ENCODE results near the gene TMEM237.
"Not testable (repeated sequence)": the region's sequence is repeated elsewhere in the genome, so short reads cannot be mapped to it uniquely, and the experiment has no call there.

The TMEM237 gene

DNA sequence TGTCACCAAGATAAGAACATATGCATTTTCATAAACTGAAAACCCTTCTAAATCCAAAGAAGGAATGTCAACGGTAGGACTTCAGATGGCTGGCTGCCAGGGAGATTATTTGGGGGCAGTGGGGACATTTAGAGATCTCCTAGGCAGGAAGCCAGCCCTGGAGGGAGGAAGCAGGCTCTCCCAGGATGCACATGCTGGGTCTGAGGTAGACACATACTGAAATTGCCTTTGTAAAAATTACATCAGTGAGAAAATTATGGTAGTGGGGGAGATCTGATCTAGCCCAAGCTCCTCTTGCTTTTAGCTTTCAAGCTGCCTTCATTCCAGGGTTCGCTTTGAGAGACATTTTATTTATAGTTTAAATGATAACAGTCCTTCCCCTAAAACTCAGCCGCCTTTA, 31.0 kb upstream of the TMEM237 start:
- TF ChIP-seq, protein P1, sequence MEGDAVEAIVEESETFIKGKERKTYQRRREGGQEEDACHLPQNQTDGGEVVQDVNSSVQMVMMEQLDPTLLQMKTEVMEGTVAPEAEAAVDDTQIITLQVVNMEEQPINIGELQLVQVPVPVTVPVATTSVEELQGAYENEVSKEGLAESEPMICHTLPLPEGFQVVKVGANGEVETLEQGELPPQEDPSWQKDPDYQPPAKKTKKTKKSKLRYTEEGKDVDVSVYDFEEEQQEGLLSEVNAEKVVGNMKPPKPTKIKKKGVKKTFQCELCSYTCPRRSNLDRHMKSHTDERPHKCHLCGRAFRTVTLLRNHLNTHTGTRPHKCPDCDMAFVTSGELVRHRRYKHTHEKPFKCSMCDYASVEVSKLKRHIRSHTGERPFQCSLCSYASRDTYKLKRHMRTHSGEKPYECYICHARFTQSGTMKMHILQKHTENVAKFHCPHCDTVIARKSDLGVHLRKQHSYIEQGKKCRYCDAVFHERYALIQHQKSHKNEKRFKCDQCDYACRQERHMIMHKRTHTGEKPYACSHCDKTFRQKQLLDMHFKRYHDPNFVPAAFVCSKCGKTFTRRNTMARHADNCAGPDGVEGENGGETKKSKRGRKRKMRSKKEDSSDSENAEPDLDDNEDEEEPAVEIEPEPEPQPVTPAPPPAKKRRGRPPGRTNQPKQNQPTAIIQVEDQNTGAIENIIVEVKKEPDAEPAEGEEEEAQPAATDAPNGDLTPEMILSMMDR (conservative IDR thresholded peaks at IDR 0.05; ENCODE audit: low read depth) = no peak
- DNase-seq (ENCODE audit: low spot score) = no peak
- no peak overlapping the region for H3K27ac ChIP-seq
- CTCF ChIA-PET = no interaction called here
- POLR2A ChIA-PET (ENCODE audit: low non-redundant PET) = no interaction called here

- DNase-seq (ENCODE audit: low spot score) = no peak
- ChIA-PET CTCF (no interaction called here), POLR2A (ENCODE audit: low non-redundant PET) (no interaction called here)
- TF ChIP-seq, protein P1 (conservative IDR thresholded peaks at IDR 0.05; ENCODE audit: low read depth) = no peak
- H3K27ac ChIP-seq = no peak overlapping the region
Observed at GRCh38 chr2:201673546-201673945, 30.2 kb upstream of the TMEM237 start.

- DNase-seq (ENCODE audit: low spot score); POLR2A ChIA-PET (ENCODE audit: low non-redundant PET); H3K27ac ChIP-seq: not testable (repeated sequence)
- CTCF ChIA-PET = interaction anchor here (0.6 kb wide), 1 partner anchor 439 kb away, joined by 3 read pairs; no protein-coding TSS in a partner anchor
Observed at GRCh38 chr2:201671205-201671604, 27.9 kb upstream of the TMEM237 start.

- ChIA-PET POLR2A (ENCODE audit: low non-redundant PET) (no interaction called here), CTCF (no interaction called here)
- TF ChIP-seq, protein P1 (conservative IDR thresholded peaks at IDR 0.05; ENCODE audit: low read depth) = no peak
- H3K27ac ChIP-seq = no peak overlapping the region
- DNase-seq (ENCODE audit: low spot score) = no peak
Observed at GRCh38 chr2:201669865-201670264, 26.6 kb upstream of the TMEM237 start.

DNA sequence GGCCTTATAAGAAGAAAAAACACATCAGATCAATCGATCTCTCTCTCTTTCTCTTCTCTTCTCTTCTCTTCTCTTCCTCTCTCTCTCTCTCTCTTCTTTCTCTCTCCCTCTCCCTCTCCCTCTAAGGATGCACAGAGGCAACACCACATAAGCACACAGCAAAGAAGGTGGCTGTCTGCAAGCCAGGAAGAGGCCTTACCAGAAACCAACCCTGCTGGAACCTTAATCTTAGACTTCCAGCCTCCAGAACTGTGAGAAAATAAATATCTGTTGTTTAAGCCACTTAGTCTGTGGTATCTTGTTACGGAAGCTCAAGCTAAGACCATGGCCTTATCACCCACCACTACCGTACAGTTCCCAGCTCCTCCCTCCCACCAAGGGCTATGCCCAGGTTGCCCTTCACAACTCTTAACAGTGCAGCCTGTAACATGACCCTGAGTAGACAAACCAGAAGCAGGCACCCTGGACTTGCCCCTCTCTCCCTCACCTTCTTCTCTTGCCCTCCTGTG, 25.2 kb upstream of the TMEM237 start:
- TF ChIP-seq, protein P1 (conservative IDR thresholded peaks at IDR 0.05; ENCODE audit: low read depth) = no peak
- ChIA-PET POLR2A (ENCODE audit: low non-redundant PET) (no interaction called here), CTCF (no interaction called here)
- no peak for DNase-seq (ENCODE audit: low spot score)
- H3K27ac ChIP-seq = no peak overlapping the region

- ChIA-PET CTCF (no interaction called here), POLR2A (ENCODE audit: low non-redundant PET) (no interaction called here)
- H3K27ac ChIP-seq = no peak overlapping the region
Observed at GRCh38 chr2:201664334-201664733, 21.0 kb upstream of the TMEM237 start.

DNA sequence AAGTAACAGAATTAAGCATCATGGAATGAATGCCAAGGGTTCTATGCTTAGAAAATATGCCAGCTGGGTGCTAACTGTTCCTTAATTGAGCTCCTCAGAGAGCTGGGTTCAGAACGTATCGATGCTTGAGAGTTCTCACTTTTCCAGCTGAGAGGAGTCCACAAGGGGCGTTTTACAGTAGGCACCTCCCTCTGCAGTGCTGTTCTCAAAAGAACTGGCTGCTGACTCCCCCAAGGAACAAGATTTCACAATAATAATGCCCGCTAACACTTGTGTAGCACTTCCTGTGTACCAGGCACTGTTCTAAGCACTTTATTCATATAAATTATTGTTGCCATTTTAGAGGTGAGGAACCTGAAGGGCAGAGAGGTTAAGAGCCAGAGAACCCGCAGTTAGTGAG, 18.1 kb upstream of the TMEM237 start:
- H3K27ac ChIP-seq = no peak overlapping the region
- ChIA-PET POLR2A (ENCODE audit: low non-redundant PET) (no interaction called here), CTCF (no interaction called here)
- no peak for DNase-seq (ENCODE audit: low spot score)
- TF ChIP-seq, protein P1 (conservative IDR thresholded peaks at IDR 0.05; ENCODE audit: low read depth) = no peak

More at GRCh38 chr2:201664334-201664733, 21.0 kb upstream of the TMEM237 start:
- DNase-seq (ENCODE audit: low spot score) = no peak
- TF ChIP-seq, protein P1 (conservative IDR thresholded peaks at IDR 0.05; ENCODE audit: low read depth) = no peak
